OCI-M2 (cell line): ENCODE results near the gene ADGRL3.
A peak's percentile ranks its signal among the peaks of the same experiment; 100 is the strongest.
"Not testable (repeated sequence)": the region's sequence is repeated elsewhere in the genome, so short reads cannot be mapped to it uniquely, and the experiment has no call there.

Source experiments
- DNase-seq: peaks from one replicate; lab custom pipeline; 2025; ENCODE audit not compliant: unreplicated experiment; lab: John Stamatoyannopoulos, UW

ADGRL3 gene

GRCh38 chr4:61468024-61468720, 268.0 kb downstream of the ADGRL3 start:
- no peak for DNase-seq

GRCh38 chr4:61473306-61473705, 273.2 kb downstream of the ADGRL3 start:
- no peak for DNase-seq

GRCh38 chr4:61478340-61478739, 278.2 kb downstream of the ADGRL3 start:
- DNase-seq: no peak

GRCh38 chr4:61485056-61485455, 284.9 kb downstream of the ADGRL3 start:
- DNase-seq: no peak

GRCh38 chr4:61489927-61490326, 289.8 kb downstream of the ADGRL3 start:
- no peak for DNase-seq

GRCh38 chr4:61493041-61493440, 292.9 kb downstream of the ADGRL3 start:
- no peak for DNase-seq

- no peak for DNase-seq
Observed at GRCh38 chr4:61493470-61493869, 293.3 kb downstream of the ADGRL3 start.

- DNase-seq: no peak
Observed at GRCh38 chr4:61500883-61501282, 300.8 kb downstream of the ADGRL3 start.

GRCh38 chr4:61501812-61502211, 301.7 kb downstream of the ADGRL3 start:
- DNase-seq: peak; percentile 19

GRCh38 chr4:61505773-61506685, 305.9 kb downstream of the ADGRL3 start:
- DNase-seq: no peak

- no peak for DNase-seq
Observed at GRCh38 chr4:61507091-61507490, 307.0 kb downstream of the ADGRL3 start.

GRCh38 chr4:61509721-61510241, 309.7 kb downstream of the ADGRL3 start:
- not testable (repeated sequence) for DNase-seq

- no peak for DNase-seq
Observed at GRCh38 chr4:61511716-61512488, 311.8 kb downstream of the ADGRL3 start.

GRCh38 chr4:61514991-61515390, 314.9 kb downstream of the ADGRL3 start:
- DNase-seq: no peak

GRCh38 chr4:61517144-61517543, 317.0 kb downstream of the ADGRL3 start:
- DNase-seq: no peak

- DNase-seq: no peak
Observed at GRCh38 chr4:61520166-61520565, 320.0 kb downstream of the ADGRL3 start.

- DNase-seq: no peak
Observed at GRCh38 chr4:61520681-61521160, 320.6 kb downstream of the ADGRL3 start.

GRCh38 chr4:61521451-61521850, 321.3 kb downstream of the ADGRL3 start:
- DNase-seq: no peak

- no peak for DNase-seq
Observed at GRCh38 chr4:61522312-61522711, 322.2 kb downstream of the ADGRL3 start.

GRCh38 chr4:61527888-61528287, 327.8 kb downstream of the ADGRL3 start:
- no peak for DNase-seq

GRCh38 chr4:61528595-61528994, 328.5 kb downstream of the ADGRL3 start:
- DNase-seq: no peak
